DMS79 treated with DMSO at 0.1 percent for 48 hours (cell line): Measurements from ENCODE around the gene SYNDIG1.

Source experiments
- DNase-seq: peaks from one replicate; lab custom pipeline; 2025; lab: John Stamatoyannopoulos, UW

SYNDIG1 gene

DNA sequence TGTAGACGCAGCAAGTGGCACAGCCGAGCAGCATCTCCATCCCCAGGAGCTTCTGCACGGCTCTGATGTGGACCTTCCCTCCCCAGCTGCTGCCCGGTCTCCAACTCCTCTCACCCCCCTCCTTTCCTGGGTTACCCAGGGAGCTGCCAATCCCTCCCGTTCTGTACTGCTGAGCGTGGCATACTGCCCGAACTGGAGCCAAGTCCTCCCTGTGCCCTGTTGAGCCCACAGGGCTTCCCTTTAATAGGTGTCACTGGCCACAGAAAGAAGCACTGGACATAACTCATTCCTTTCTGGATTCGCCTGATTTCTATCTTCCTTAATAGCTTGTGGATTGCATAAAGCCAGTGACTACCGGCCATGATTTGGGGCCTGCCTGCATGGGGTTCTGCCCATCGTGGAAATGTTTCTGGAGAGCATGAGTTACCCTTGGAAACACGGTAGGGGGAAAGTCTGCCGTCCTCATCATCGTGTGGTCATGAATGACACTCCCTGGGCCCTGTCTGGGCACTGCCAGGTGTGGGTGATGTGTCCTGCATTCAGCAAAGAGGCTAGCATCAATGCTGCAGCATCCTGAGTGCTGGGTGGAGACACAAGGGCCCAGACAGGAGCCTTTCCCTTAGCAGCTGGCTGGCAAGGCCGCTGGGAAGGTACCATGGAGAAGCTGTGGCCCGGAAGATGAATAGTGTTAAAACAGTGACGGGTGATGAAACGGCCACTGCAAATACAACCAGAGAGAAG lies 189.7 kb downstream of the SYNDIG1 start:
- DNase-seq: no peak

- DNase-seq: no peak
These were observed 190.4 kb downstream of the SYNDIG1 start for GRCh38 chr20:24659835-24660234.

GRCh38 chr20:24660651-24661050 lies 191.2 kb downstream of the SYNDIG1 start:
- no peak for DNase-seq

DNA sequence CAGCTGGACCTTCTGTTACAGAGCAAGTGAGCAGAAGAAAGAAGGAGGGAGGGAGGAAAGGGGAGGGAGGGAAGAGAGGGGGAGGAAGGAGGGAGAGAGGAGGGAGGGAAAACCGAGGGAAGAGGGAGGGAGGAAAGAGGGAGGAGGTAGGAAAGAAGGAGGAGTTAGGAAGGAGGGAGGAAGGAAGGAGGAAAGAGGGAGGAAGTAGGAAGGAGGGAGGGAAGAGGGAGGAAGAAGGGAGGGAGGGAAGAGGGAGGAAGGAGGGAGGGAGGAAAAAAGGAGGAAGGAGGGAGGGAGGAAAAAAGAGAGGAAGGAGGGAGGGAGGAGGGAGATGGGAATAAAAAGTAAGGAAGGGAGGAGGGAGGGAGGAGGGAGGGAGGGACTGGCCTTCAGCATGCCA lies 191.8 kb downstream of the SYNDIG1 start:
- no peak for DNase-seq

GRCh38 chr20:24662322-24662721 lies 192.9 kb downstream of the SYNDIG1 start:
- peak; percentile 9 for DNase-seq

- no peak for DNase-seq
These were observed 193.4 kb downstream of the SYNDIG1 start for GRCh38 chr20:24662752-24663365.

DNA sequence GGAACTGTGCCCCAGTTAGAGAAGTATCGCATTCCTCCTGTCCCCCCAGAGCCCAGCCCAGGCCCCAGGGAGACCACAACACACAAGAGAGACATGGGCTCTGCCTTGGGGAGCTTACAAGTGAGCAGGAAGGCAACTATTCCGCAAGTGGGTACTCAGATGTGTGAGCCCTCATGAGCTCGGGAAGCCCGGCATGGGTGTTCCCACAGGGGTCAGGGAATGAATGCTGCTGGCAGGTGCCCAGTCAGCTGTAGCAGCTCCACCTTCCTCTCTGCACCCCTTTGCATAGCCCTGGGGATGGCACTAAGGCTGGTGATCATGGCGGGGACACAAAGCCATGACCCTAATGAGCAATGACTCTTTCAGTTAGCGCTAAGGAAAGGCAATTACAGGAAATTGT lies 194.1 kb downstream of the SYNDIG1 start:
- no peak for DNase-seq

DNA sequence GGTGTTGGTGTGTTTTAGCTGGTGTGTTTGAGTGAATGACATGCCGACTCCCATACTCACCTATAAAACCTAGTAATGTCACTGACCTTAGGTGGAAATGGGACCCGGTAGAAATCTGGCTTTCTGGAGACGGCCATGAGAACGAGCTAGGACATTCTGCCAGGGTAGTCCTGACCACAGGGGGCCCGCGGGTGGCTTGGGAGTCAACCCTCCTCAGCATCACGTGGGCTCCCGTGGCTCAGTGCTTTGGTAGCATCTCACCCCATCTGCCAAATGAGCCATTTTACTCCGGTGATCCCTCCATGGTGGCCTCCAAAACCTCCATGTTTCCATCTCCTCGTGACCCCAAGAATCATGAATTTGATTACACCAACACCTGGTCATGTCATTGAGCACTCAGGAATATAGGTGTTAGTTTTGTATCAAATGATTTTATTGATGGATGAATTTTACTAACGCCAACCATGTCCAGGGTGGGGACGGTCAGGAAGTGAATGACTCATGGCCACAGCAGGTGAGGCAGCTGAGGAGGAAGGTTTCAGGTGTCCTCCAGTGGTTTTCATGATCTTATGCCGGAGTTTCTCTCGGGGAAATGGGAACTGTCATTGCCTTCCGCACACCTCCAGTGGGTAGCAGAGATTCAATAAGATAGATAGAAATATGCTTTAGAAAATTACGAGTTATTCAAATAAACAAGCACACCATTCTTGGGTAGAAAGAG lies 195.0 kb downstream of the SYNDIG1 start:
- DNase-seq: no peak

GRCh38 chr20:24665196-24665595 lies 195.8 kb downstream of the SYNDIG1 start:
- no peak for DNase-seq

GRCh38 chr20:24665741-24666191 lies 196.3 kb downstream of the SYNDIG1 start:
- DNase-seq: no peak

DNA sequence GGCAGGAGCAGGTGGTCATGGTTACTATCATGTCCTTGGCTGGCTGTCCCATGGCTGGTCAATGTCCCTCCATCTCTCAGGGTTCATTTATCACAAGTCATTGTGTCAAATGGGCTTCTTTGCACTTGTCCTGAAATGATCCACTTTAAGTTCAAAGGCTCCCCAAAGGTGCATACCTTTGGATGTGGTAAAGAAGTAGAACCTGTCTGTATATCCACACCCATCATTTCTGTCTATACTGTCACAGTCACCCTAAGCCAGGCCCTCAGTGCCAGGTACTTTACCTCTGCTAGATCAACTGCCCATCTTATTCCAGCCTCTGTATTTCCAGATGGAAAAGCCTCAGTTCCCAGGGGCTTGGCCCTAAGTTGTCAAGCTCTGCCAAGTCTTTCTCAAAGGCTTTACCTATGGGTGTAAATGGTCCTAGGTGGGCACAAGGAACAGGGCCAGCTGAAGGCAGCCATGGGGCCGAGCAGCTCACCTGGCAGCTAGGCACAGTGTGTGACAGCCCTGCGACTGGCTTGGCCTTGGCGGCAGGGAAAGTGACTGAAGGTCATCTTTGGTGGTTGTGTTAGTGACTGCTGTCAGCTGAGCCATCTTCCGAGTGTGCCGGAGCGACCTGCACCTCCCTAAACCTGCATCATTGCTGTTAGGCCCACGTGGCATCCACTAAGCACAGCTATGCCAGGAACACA lies 198.4 kb downstream of the SYNDIG1 start:
- DNase-seq: no peak

- no peak for DNase-seq
These were observed 198.9 kb downstream of the SYNDIG1 start for GRCh38 chr20:24668384-24668702.

DNA sequence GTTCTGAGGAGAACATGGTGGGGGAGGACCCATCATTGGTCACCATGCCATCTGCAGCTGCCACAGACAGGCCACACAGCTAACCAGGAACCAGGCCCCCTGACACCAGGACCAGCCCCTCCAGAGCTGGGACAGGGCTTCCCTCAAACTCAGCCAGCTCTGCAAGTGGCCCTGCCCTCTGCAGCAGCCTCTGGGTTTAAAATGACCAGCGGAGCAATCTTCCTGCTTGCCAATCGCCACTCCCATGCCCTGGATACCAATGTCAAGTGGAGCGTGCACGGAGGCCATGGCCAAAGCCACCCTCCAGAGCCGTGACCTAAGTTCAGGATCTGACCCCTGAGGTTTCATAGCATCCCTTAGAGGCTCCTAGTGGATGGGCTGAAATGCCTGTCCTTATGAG lies 199.4 kb downstream of the SYNDIG1 start:
- no peak for DNase-seq

GRCh38 chr20:24669701-24670100 lies 200.3 kb downstream of the SYNDIG1 start:
- DNase-seq: no peak

GRCh38 chr20:24670341-24670872 lies 201.0 kb downstream of the SYNDIG1 start:
- DNase-seq: no peak

DNA sequence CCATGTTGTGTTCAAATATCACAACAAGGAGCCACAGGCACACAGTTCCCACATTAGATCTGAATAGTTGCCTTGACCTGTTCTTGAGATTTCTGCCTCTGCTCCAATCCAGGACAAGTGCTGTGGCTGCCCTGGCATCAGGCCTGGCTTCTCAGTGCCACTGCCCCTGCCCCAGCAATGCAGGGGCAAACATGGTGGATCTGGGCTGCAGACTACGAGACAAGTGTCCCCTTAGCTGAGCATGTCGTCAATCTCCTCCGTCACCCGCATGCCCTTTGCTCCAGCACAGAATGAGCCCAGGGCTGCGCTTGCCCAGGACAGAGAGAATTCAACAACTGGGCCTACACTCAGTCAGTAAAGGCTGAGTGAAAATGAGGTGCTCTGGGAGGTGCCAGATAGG lies 201.6 kb downstream of the SYNDIG1 start:
- DNase-seq: no peak

DNA sequence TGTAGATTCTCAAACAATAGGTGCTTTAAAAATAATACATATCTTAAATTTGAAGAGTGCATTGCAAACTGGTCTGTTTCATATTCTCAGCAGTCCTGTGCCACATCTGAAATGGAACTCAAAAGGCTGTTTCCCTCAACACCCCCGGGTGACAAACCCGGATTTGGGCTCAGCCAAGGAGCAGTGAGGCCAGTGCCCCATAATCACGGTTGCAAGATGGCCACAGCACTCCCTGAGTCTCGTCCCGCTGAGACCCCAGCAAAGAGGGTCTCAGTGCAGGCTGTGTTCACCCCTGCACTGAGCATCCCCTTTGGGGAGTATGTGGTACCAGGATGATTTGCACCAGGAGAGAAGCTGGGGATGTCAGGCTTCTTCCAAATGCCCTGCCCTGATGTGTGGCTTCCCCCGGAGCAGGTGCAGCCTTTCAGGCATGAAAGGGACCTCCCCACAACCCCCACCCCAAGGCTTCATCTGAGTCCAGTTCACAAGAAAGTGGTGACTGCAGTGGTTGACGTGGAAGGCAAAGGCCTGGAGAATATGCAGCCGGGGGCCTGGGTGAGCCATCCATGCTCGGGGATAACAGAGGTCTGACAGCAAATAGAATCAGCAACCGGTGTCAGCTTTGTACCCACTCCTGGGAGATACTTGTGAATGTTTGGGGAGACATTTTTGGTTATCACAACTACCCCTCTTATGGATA lies 202.9 kb downstream of the SYNDIG1 start:
- no peak for DNase-seq

GRCh38 chr20:24672886-24673677 lies 203.7 kb downstream of the SYNDIG1 start:
- DNase-seq: no peak

DNA sequence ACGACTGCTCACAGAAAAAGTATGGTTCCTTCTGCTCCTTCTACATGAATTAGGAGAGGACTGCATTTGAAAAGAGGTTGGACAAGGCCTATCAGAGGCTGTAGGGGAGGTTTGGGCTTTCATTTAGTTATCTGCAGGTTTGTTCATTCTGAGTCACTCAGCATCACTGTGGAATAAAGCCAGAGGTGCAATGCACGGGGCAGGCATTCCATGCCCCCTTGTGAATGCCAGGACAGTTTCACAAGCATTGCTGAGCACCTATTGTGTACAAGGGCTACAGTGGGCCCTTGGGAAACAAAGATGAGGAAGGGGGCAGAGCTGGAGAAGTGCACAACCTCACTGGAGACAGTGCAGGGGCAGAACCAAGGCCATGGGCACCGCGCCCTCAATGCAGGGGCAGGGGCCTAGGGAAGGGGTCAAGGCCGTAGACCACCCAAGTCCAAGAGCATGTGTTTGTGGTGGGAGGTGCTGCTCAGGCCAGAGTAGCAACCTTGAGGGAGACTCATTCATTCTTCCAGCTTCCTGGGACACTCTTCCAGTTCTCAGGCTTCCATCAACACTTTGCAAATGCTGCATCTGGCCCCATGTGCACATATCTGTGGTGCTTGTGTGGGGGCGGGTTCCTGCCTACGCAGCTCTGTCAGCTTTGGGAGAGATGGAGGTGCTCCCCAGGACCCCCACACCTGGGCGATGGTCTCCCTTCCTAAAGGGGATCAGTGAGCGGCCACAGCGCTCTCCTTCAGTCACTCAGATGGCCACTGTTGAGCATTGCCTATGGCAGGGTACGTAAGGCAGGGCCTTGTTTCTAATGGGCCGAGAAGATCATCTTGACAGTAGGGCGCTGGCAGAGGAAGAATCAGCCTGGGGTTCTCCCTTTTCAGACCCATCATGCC lies 204.5 kb downstream of the SYNDIG1 start:
- no peak for DNase-seq
